HG03139 (cell line): ENCODE results near the gene GAL3ST2.
"Not testable (repeated sequence)": the region's sequence is repeated elsewhere in the genome, so short reads cannot be mapped to it uniquely, and the experiment has no call there.

Experiments used
- ATAC-seq: cut with Tn5 transposase; IDR thresholded peaks from one replicate; pipeline ENCODE4 v1.9.1; 2021; ENCODE audit not compliant: unreplicated experiment

GAL3ST2 gene

DNA sequence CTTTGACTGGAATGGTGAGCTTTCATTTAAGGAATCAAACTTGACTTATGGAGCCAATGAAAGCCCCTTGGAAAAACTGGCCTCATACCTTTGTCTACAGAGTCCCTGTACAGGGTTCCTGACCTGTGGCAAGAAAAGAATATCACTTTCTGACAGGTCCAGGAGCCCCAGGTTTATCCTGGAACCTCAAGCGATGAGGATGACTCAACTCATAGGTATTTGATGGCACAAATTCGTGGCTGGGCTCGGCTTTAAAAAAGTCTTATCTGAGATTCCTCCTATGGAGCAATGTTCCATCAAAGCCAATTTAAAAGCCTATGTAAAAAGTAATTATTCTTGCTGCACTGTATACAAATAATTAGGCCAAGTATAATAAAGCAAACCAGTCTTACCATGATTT is 14.8 kb downstream of the GAL3ST2 start:
- ATAC-seq, result not testable (repeated sequence)

DNA sequence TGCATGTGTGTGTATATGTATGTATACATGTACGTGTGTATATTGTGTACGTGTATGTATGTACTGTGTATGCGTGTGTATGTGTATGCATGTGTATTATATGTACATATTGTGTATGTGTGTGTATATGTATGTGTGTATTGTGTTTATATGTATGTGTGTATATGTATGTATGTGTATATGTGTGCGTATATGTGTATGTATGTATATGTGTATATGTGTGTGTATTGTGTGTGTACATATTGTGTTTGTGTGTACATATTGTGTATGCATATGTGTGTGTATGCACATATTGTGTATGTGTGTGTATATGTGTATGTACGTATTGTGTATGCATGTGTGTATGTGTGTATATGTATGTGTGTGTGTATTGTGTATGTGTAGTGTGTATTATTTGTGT is 16.8 kb downstream of the GAL3ST2 start:
- no peak for ATAC-seq

DNA sequence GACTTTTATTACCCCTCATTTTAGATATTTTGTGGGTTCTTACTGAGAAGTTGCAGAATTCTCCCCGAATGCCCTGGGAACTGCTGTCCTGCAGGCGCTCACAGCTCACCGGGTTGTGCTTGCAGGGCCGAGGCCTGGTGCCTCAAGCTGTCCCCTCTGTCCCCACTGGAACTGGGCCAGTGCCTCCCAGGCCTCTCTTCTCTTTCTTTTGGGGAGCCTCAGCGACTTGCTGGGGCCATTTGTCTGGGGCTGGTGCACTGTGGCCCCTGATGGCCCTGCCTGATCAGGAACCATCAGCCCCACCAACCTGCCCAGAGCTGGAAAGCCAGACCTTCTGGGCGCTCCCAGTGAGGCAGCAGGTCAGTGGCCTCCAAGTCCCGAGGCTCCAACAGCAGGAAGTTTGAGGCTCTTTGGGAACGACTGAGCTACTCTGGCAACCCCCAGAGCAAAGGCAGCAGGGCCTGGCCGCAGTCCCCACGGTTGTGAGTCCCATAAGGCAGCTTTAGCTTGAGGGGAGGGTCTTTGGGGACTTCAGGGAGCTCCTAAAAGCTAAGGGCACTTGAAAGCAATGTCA is 17.7 kb downstream of the GAL3ST2 start:
- ATAC-seq, result no peak

- ATAC-seq, result no peak
These were observed 18.7 kb downstream of the GAL3ST2 start for GRCh38 chr2:241795021-241795999.

- no peak for ATAC-seq
These were observed 19.6 kb downstream of the GAL3ST2 start for GRCh38 chr2:241796209-241796608.

- no peak for ATAC-seq
These were observed 20.1 kb downstream of the GAL3ST2 start for GRCh38 chr2:241796610-241797138.

DNA sequence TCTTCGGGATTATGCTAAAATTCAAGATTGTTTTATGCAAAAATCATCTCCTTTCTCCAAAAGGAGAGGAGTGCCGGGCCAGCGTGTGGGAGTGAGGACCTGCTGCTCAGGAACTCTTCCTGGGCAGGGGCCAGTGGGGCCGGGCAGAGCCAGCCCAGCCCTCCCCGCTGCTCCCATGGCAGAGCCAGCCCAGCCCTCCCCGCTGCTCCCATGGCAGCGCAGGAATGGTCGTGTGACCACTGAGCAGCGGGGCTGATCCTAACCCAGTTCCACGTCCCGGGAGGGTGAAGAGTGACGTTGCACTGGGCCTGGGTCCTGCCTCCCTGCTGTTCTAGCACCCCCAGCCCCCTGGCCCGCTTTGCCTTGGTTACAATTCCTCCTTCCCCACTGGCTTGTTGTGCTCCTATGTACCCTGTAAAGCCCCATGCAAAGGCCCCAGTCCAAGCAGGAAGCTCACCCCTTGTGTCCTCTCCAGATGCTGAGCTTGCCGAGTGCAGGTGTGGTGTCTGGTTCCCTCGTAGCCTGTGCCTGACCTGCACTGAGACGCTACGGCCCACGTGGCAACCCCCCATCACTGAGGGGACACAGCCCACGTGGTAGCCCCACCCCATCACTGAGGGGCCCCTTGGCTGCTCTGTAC is 20.9 kb downstream of the GAL3ST2 start:
- ATAC-seq, result no peak

GRCh38 chr2:241798081-241798630 is 21.5 kb downstream of the GAL3ST2 start:
- ATAC-seq, result no peak

DNA sequence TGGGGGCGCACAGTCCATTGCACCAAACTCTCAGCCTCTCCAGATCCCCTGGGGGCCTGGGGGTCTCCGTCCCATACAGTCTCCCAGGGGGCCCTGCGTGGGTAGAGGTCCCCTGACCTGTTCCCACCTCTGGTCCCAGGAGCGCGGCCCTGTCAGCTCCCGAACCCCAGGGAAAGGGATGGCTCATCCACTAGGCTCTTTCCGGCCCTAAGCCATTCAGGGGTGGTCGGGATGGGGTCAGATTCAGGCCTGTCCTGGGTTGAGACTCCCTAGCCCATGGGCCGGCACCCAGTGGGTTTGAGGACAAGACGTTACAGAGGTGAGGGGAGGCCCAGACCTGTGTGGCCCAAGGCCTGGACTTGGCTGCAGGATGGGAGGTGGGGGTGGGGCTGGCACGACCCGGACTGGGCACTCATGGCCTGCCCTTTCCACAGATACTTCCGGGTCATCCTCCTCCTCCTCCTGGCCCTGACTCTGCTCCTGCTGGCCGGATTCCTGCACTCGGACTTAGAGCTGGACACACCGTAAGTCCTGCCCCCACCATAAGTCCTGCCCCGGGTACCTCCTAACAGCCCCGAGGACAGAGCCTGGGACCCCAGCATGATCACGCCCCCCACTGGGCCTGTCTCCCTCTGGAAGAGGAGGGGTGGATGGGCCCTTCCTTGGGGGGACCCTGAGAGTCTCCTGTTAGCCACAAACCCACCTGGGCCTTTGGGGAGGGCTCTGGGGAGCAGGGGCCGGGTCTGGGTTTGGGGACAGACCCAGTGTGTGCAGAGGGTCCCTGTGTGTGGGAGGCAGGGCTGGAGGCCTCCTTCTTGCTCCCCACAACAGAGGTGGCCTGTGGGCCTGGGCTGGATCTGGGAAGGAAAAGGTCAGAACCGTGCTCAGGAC is 22.3 kb downstream of the GAL3ST2 start:
- no peak for ATAC-seq

- ATAC-seq, result no peak
These were observed 23.0 kb downstream of the GAL3ST2 start for GRCh38 chr2:241799522-241800197.

DNA sequence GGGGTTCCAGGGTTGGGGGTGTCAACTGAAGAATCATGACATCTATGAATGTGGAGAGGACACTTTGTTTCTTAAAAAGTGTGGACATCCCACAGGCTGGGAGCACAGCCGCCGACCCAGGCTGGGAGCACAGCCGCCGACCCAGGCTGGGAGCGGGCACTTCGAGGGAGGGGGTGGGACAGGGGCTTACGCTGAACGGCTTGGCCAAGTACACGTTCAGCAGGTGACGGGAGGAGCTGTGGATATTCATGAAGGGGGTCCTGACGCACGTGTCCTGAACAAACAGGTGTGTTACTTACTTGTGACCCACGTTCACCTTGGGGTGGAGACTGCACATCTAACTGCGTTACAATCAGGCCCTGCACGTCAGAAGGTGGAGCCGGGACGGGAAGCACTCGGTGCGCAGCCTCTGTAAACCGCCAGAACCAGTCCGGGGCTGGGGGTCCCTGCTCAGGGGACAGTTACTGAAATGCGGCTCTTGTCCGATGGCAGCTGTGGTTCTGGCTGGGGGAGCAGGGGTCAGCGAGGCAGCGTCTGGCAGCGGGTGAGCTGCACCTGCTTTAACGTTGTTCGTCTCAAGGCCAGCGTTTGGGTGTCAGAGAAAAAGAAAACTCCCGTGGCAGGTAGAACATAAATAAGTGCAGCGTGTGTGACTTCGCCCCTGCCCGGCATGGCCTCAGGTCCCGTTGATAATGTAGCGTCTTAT is 23.7 kb downstream of the GAL3ST2 start:
- ATAC-seq, result not testable (repeated sequence)

DNA sequence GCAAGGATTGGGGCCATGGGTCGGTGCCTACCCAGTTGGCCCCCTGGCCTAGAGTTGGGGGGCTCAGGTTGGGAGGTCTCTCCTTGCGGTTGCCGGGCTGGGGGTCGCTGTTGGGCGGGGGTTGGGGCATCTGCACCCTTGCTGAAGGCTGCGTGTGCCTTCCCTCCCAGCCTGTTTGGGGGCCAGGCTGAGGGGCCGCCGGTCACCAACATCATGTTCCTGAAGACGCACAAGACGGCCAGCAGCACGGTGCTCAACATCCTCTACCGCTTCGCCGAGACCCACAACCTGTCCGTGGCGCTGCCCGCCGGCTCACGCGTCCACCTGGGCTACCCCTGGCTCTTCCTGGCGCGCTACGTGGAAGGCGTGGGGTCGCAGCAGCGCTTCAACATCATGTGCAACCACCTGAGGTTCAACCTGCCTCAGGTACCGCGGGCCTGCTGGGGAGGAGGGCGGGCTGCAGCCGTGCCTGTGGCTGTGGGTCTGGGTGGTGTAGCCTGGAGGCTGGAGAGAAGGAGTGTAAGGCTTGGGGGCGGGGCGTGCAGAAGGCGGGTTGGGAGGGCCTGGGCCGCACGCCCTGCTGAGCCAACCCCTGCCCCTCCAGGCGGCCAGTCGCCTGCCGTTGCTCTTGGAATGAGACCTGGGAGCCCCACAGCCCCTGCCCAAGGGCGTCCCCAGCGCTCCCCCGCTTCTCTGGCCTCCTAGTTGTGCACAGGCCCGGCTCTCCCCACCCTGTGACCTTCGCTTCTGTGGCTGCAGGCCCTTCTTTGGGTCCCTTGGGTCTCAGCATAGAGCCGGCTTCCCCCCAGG is 25.2 kb downstream of the GAL3ST2 start:
- no peak for ATAC-seq

GRCh38 chr2:241802421-241803318 is 26.0 kb downstream of the GAL3ST2 start:
- ATAC-seq, result no peak

DNA sequence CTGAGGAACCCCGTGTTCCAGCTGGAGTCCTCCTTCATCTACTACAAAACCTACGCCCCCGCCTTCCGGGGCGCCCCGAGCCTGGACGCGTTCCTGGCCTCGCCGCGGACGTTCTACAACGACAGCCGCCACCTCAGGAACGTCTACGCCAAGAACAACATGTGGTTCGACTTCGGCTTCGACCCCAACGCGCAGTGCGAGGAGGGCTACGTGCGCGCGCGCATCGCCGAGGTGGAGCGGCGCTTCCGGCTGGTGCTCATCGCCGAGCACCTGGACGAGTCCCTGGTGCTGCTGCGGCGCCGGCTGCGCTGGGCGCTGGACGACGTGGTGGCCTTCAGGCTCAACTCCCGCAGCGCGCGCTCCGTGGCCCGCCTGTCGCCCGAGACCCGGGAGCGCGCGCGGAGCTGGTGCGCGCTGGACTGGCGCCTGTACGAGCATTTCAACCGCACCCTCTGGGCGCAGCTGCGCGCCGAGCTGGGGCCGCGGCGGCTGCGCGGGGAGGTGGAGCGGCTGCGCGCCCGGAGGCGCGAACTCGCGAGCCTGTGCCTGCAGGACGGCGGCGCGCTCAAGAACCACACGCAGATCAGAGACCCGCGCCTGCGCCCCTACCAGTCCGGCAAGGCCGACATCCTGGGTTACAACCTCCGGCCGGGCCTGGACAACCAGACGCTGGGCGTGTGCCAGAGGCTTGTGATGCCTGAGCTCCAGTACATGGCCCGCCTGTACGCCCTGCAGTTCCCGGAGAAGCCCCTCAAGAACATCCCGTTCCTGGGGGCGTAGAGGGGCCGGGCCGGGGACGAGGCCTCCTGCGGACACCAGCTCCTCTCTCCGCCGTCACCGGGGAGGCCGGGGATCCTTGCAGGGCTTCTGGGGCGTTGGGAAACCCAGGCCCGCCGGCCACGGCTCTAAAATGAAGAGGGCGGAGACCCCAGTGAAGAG is 27.0 kb downstream of the GAL3ST2 start:
- ATAC-seq, result no peak

- no peak for ATAC-seq
These were observed 28.0 kb downstream of the GAL3ST2 start for GRCh38 chr2:241804326-241805229.
